ENCODE measurements around the gene EDA.

DNA sequence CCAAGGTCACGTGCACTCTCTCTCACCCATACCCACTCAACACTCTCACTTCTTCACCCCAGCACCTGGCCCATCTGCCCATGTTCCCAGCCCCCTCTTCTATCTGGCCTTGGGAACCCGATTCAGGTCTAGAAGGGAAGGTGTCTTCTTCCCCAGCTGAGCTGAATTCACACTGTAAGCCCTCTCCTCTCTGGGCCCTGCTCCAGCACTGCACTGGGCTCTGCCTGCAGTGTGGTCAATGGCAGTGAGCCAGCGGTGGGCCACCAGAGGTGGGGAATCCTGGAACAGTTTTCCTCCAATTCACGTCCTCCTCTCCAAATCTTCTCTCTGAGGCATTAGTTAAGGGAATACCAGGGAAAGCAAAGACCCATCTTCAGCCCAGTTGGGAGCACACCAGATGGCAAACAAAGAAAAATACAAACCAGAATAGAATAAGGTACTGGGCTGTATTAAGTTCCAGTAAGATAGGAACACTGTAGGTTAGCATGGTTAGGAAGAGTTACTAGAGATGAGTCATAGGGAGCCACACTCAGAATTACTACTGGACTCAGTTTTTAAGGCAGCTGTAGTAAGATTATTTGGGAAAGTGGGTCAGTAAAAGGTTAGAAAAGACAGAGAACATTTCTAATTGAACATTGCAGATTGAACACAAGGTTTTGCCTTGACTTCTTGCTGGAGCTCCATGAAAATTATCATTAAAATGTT is 428.8 kb downstream of the EDA start:
- TF ChIP-seq, protein P1, sequence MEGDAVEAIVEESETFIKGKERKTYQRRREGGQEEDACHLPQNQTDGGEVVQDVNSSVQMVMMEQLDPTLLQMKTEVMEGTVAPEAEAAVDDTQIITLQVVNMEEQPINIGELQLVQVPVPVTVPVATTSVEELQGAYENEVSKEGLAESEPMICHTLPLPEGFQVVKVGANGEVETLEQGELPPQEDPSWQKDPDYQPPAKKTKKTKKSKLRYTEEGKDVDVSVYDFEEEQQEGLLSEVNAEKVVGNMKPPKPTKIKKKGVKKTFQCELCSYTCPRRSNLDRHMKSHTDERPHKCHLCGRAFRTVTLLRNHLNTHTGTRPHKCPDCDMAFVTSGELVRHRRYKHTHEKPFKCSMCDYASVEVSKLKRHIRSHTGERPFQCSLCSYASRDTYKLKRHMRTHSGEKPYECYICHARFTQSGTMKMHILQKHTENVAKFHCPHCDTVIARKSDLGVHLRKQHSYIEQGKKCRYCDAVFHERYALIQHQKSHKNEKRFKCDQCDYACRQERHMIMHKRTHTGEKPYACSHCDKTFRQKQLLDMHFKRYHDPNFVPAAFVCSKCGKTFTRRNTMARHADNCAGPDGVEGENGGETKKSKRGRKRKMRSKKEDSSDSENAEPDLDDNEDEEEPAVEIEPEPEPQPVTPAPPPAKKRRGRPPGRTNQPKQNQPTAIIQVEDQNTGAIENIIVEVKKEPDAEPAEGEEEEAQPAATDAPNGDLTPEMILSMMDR (conservative IDR thresholded peaks at IDR 0.05 in 1 of 2, IDR thresholded peaks at IDR 0.05 in 1 of 2; ENCODE audit: extremely low read depth in 1 of 2, insufficient read depth in 1 of 2, low read depth in 1 of 2, low read length in 2 of 2), result no peak
- no peak for TF ChIP-seq EZH2 (IDR thresholded peaks at IDR 0.05; ENCODE audit: borderline replicate concordance, low read length)

Data from mammary epithelial cell (primary cell).